Body of pancreas (tissue), 4 donors: ENCODE results near the gene ATRAID.

Experiments
- POLR2A ChIP-seq, 3 donors: fragments of 450-650 bp; IDR thresholded peaks; one replicate each; pipeline ENCODE4 v1.6.1; 2016; ENCODE audit warnings: antibody characterized with exemption in 3 of 3, mild to moderate bottlenecking in 2 of 3
- TF ChIP-seq, protein P1 (sequence below), 7 experiments: fragments of 450-650 bp in 4 of 7; fragments of 200-600 bp in 3 of 7; sonication (generic) in 3 of 7; IDR thresholded peaks; one replicate each; pipeline ENCODE4 v1.5.1; 2016 to 2019; ENCODE audit warnings: antibody characterized with exemption in 7 of 7

DNA sequence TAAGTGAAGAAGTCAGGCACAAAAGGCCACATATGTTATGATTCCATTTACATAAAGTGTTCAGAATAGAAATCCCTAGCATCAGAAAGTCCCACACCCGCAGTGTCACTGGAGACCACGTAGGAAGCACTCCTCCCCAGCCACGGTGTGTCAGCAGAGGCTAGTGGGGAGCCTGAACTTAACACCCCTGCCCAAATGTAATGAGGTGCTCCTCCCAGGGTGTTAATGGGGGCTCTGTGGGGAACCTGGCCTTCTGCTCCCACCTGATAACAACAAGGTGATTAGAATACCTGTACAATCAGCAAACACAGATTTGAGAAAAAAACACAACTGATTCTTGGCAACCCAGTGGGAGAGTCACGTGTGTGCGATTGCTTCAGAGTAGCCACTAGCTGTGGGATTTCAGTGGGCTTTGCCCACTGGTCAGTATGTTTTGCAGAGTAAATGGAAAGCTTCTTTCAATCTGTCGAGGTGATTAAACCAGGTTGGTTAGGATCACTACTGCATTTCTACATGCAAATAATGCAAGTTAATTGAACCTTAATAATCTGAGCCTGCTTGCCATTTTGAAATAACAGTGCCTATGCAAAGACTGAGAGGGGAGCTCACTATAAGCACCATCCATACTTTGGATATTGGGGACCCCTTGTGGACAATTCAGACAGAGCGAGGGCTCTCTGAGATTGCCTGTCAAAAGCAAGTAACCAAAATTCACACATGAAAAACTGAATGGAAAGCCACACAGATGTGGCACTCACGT lies 20.6 kb upstream of the ATRAID start:
- TF ChIP-seq POLR2A (IDR thresholded peaks at IDR 0.05), result no peak
- TF ChIP-seq, protein P1, sequence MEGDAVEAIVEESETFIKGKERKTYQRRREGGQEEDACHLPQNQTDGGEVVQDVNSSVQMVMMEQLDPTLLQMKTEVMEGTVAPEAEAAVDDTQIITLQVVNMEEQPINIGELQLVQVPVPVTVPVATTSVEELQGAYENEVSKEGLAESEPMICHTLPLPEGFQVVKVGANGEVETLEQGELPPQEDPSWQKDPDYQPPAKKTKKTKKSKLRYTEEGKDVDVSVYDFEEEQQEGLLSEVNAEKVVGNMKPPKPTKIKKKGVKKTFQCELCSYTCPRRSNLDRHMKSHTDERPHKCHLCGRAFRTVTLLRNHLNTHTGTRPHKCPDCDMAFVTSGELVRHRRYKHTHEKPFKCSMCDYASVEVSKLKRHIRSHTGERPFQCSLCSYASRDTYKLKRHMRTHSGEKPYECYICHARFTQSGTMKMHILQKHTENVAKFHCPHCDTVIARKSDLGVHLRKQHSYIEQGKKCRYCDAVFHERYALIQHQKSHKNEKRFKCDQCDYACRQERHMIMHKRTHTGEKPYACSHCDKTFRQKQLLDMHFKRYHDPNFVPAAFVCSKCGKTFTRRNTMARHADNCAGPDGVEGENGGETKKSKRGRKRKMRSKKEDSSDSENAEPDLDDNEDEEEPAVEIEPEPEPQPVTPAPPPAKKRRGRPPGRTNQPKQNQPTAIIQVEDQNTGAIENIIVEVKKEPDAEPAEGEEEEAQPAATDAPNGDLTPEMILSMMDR (IDR thresholded peaks at IDR 0.05), result peak in 5 of 7 experiments; percentile 22 to 52 (median 37)
